ENCODE data around the gene KRT6A.
"Not testable (repeated sequence)": the region's sequence is repeated elsewhere in the genome, so short reads cannot be mapped to it uniquely, and the experiment has no call there.

KRT6A gene

GRCh38 chr12:52524241-52524897 is 31.3 kb upstream of the KRT6A start:
- no peak for DNase-seq

GRCh38 chr12:52523824-52524223 is 30.8 kb upstream of the KRT6A start:
- DNase-seq, result no peak

- no peak for DNase-seq
Measured at GRCh38 chr12:52522346-52523011, 29.4 kb upstream of the KRT6A start.

- no peak for DNase-seq
Measured at GRCh38 chr12:52521568-52522266, 28.7 kb upstream of the KRT6A start.

GRCh38 chr12:52521175-52521567 is 28.1 kb upstream of the KRT6A start:
- DNase-seq, result no peak

GRCh38 chr12:52519826-52520662 is 27.0 kb upstream of the KRT6A start, which contains the start of gene KRT5:
Gene KRT5, minus strand, starts transcription at chr12:52520394. Its CDS starts 98 bp downstream, at chr12:52520296.
- no peak for DNase-seq

GRCh38 chr12:52519387-52519703 is 26.3 kb upstream of the KRT6A start:
- DNase-seq, result no peak

GRCh38 chr12:52518574-52519386 is 25.7 kb upstream of the KRT6A start:
- DNase-seq, result no peak

GRCh38 chr12:52517888-52518287 is 24.8 kb upstream of the KRT6A start:
- DNase-seq, result no peak

- no peak for DNase-seq
Measured at GRCh38 chr12:52517005-52517835, 24.2 kb upstream of the KRT6A start.

GRCh38 chr12:52515927-52516831 is 23.1 kb upstream of the KRT6A start:
- DNase-seq, result no peak

GRCh38 chr12:52515319-52515646 is 22.2 kb upstream of the KRT6A start:
- DNase-seq, result no peak

- no peak for DNase-seq
Measured at GRCh38 chr12:52514471-52515318, 21.6 kb upstream of the KRT6A start.

GRCh38 chr12:52513736-52514135 is 20.7 kb upstream of the KRT6A start:
- DNase-seq, result no peak

- no peak for DNase-seq
Measured at GRCh38 chr12:52508211-52508610, 15.2 kb upstream of the KRT6A start.

- DNase-seq, result peak; percentile 39
Measured at GRCh38 chr12:52506858-52507715, 14.0 kb upstream of the KRT6A start.

GRCh38 chr12:52502877-52503276 is 9.8 kb upstream of the KRT6A start:
- no peak for DNase-seq

GRCh38 chr12:52501490-52501889 is 8.4 kb upstream of the KRT6A start:
- no peak for DNase-seq

GRCh38 chr12:52500574-52500973 is 7.5 kb upstream of the KRT6A start:
- not testable (repeated sequence) for DNase-seq
